Loucy (cell line): ENCODE measurements around the gene WASF2.

Source experiments
- CTCF ChIP-seq: fragments of 200-600 bp; sonication (generic); conservative IDR thresholded peaks from 2 replicates; pipeline ENCODE4 v1.5.1; 2014; ENCODE audit warnings: mild to moderate bottlenecking, antibody characterized with exemption, low read length
- EZH2phosphoT487 ChIP-seq: fragments of 200-600 bp; IDR thresholded peaks from 2 replicates; pipeline ENCODE4 v1.6.1; 2018; ENCODE audit warnings: antibody characterized with exemption, mild to moderate bottlenecking, moderate library complexity, borderline replicate concordance

GRCh38 chr1:27444632-27445031 is 45.3 kb downstream of the WASF2 start:
- no peak for TF ChIP-seq CTCF
- TF ChIP-seq EZH2phosphoT487, result no peak
